ENCODE results near the gene WDR53. TPM values are rescaled to one million over a fixed set of nuclear protein-coding genes. Genes with fewer than 3 reads are reported as not detected.
"Not testable (repeated sequence)": the region's sequence is repeated elsewhere in the genome, so short reads cannot be mapped to it uniquely, and the experiment has no call there.

Gene WDR53
- polyA plus RNA-seq, 1 donor (not counting 4 experiments of a cell fraction or from before 2014, with no cell fraction given), result 14.2 TPM

DNA sequence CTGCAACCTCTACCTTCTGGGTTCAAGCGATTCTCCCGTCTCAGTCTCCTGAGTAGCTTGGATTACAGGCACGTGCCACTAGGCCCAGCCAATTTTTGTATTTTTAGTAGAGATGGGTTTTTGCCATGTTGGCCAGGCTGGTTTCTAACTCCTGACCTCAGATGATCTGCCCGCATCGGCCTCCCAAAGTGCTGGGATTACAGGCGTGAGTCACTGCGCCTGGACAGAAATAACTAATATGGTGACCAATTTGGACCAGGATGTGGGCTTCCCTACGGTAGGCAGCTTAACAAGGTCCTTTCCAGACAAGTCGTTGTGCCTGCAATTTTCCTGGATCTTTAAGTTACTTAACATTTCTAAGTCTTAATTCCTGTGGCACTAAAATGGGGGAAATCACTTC is 14.8 kb downstream of the WDR53 start:
- H3K27me3 ChIP-seq (ENCODE audit: control insufficient read depth, extremely low read depth, insufficient read depth, low read length), result no peaks in the 10 kb centered on the region
- TF ChIP-seq, protein P1, sequence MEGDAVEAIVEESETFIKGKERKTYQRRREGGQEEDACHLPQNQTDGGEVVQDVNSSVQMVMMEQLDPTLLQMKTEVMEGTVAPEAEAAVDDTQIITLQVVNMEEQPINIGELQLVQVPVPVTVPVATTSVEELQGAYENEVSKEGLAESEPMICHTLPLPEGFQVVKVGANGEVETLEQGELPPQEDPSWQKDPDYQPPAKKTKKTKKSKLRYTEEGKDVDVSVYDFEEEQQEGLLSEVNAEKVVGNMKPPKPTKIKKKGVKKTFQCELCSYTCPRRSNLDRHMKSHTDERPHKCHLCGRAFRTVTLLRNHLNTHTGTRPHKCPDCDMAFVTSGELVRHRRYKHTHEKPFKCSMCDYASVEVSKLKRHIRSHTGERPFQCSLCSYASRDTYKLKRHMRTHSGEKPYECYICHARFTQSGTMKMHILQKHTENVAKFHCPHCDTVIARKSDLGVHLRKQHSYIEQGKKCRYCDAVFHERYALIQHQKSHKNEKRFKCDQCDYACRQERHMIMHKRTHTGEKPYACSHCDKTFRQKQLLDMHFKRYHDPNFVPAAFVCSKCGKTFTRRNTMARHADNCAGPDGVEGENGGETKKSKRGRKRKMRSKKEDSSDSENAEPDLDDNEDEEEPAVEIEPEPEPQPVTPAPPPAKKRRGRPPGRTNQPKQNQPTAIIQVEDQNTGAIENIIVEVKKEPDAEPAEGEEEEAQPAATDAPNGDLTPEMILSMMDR (optimal IDR thresholded peaks at IDR 0.05 in 1 of 3, IDR thresholded peaks at IDR 0.05 in 1 of 3, conservative IDR thresholded peaks at IDR 0.05 in 1 of 3; ENCODE audit: extremely low read depth in 1 of 3, insufficient read depth in 2 of 3, low read length in 3 of 3), result no peak
- no peak for TF ChIP-seq EZH2 (IDR thresholded peaks at IDR 0.05; ENCODE audit: low read length)
- no peak overlapping the region for H2AFZ ChIP-seq (ENCODE audit: control insufficient read depth, low read length)
- no peaks in the 10 kb centered on the region for H3K9me1 ChIP-seq (ENCODE audit: control insufficient read depth, extremely low read depth, insufficient read depth, low read length)
- no peaks in the 10 kb centered on the region for H4K20me1 ChIP-seq (ENCODE audit: control insufficient read depth, extremely low read depth, insufficient read depth, low read length)
- dilution Hi-C loops (cut with MboI; ENCODE audit: extremely low pct_ligation_motif_present, low sequenced_read_pairs), result no loop called here
- H3K4me1 ChIP-seq (ENCODE audit: control insufficient read depth, extremely low read depth, insufficient read depth, low read length), result no peaks in the 10 kb centered on the region
- no peaks in the 10 kb centered on the region for H3K9me3 ChIP-seq (ENCODE audit: control insufficient read depth, low read depth, low read length)
- H3K27ac ChIP-seq (ENCODE audit: control insufficient read depth, insufficient read depth, low read length), result no peak overlapping the region
- no peak overlapping the region for H3K9ac ChIP-seq (ENCODE audit: control insufficient read depth, extremely low read depth, insufficient read depth, low read length)
- no peak overlapping the region for H3K4me3 ChIP-seq (ENCODE audit: control insufficient read depth in 2 of 3, extremely low read depth in 1 of 3, insufficient read depth in 2 of 3, low read depth in 1 of 3, low read length in 3 of 3)
- FAIRE-seq (no peak), DNase-seq (ENCODE audit: low read depth, low spot score) (no peak)
- peaks cover 0 to 4% of the 10 kb centered on the region in 2 experiments for H3K36me3 ChIP-seq (ENCODE audit: control insufficient read depth in 2 of 2, extremely low read depth in 1 of 2, insufficient read depth in 2 of 2, low read length in 2 of 2)
- H3K4me2 ChIP-seq (ENCODE audit: control insufficient read depth, extremely low read depth, insufficient read depth, low read depth, low read length), result no peak overlapping the region
- no peaks in the 10 kb centered on the region for H3K79me2 ChIP-seq (ENCODE audit: control insufficient read depth, insufficient read depth, low read length)

DNA sequence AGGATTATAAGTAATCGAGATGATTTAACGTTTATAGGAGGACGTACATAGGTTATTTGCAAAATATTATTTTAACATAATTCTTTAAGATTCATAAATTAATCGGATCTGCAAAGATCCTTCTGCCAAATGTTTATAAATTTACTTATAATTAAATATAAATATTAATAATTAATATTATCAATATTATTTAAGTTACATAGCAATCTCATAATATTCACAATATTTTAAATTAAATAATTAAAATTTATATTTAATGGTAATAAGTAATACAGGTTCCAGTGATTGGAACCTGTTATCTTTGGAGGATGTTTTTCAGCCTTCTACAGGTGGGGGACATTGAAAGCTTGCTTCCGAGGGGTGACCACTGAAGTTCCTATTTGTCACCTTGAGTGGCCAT is 16.1 kb downstream of the WDR53 start:
- FAIRE-seq (no peak), DNase-seq (ENCODE audit: low read depth, low spot score) (no peak)
- Histone ChIP-seq H3K4me1 (ENCODE audit: control insufficient read depth, extremely low read depth, insufficient read depth, low read length) (no peaks in the 10 kb centered on the region), H3K36me3 (ENCODE audit: control insufficient read depth in 2 of 2, extremely low read depth in 1 of 2, insufficient read depth in 2 of 2, low read length in 2 of 2) (peaks cover 0 to 4% of the 10 kb centered on the region in 2 experiments), H3K9ac (ENCODE audit: control insufficient read depth, extremely low read depth, insufficient read depth, low read length) (no peak overlapping the region), H3K4me2 (ENCODE audit: control insufficient read depth, extremely low read depth, insufficient read depth, low read depth, low read length) (no peak overlapping the region), H3K9me3 (ENCODE audit: control insufficient read depth, low read depth, low read length) (no peaks in the 10 kb centered on the region), H3K79me2 (ENCODE audit: control insufficient read depth, insufficient read depth, low read length) (no peaks in the 10 kb centered on the region), H4K20me1 (ENCODE audit: control insufficient read depth, extremely low read depth, insufficient read depth, low read length) (no peaks in the 10 kb centered on the region), H2AFZ (ENCODE audit: control insufficient read depth, low read length) (no peak overlapping the region), H3K27me3 (ENCODE audit: control insufficient read depth, extremely low read depth, insufficient read depth, low read length) (no peaks in the 10 kb centered on the region), H3K27ac (ENCODE audit: control insufficient read depth, insufficient read depth, low read length) (no peak overlapping the region), H3K9me1 (ENCODE audit: control insufficient read depth, extremely low read depth, insufficient read depth, low read length) (no peaks in the 10 kb centered on the region), H3K4me3 (ENCODE audit: control insufficient read depth in 2 of 3, extremely low read depth in 1 of 3, insufficient read depth in 2 of 3, low read depth in 1 of 3, low read length in 3 of 3) (no peak overlapping the region)
- TF ChIP-seq EZH2 (IDR thresholded peaks at IDR 0.05; ENCODE audit: low read length), result no peak
- TF ChIP-seq, protein P1 (optimal IDR thresholded peaks at IDR 0.05 in 1 of 3, IDR thresholded peaks at IDR 0.05 in 1 of 3, conservative IDR thresholded peaks at IDR 0.05 in 1 of 3; ENCODE audit: extremely low read depth in 1 of 3, insufficient read depth in 2 of 3, low read length in 3 of 3), result no peak
- dilution Hi-C loops (cut with MboI; ENCODE audit: extremely low pct_ligation_motif_present, low sequenced_read_pairs), result no loop called here

DNA sequence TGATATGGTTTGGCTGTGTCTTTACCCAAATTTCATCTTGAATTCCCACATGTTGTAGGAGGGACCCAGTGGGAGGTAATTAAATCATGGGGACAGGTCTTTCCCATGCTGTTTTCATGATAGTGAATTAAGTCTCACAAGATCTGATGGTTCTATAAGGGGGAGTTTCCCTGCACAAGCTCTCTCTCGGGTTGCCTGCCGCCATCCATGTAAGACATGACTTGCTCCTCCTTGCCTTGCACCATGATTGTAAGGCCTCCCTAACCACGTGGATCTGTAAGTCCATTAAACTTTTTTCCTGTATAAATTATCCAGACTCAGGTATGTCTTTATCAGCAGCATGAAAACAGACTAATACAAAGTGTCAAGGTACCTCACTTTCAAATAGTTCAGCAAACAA is 18.2 kb downstream of the WDR53 start:
- H2AFZ ChIP-seq (ENCODE audit: control insufficient read depth, low read length); H3K36me3 ChIP-seq (ENCODE audit: control insufficient read depth in 2 of 2, extremely low read depth in 1 of 2, insufficient read depth in 2 of 2, low read length in 2 of 2); H3K9ac ChIP-seq (ENCODE audit: control insufficient read depth, extremely low read depth, insufficient read depth, low read length); H3K27ac ChIP-seq (ENCODE audit: control insufficient read depth, insufficient read depth, low read length); H3K9me3 ChIP-seq (ENCODE audit: control insufficient read depth, low read depth, low read length); FAIRE-seq; dilution Hi-C loops (cut with MboI; ENCODE audit: extremely low pct_ligation_motif_present, low sequenced_read_pairs); H4K20me1 ChIP-seq (ENCODE audit: control insufficient read depth, extremely low read depth, insufficient read depth, low read length); H3K4me2 ChIP-seq (ENCODE audit: control insufficient read depth, extremely low read depth, insufficient read depth, low read depth, low read length); DNase-seq (ENCODE audit: low read depth, low spot score); H3K9me1 ChIP-seq (ENCODE audit: control insufficient read depth, extremely low read depth, insufficient read depth, low read length); H3K4me1 ChIP-seq (ENCODE audit: control insufficient read depth, extremely low read depth, insufficient read depth, low read length); H3K4me3 ChIP-seq (ENCODE audit: control insufficient read depth in 2 of 3, extremely low read depth in 1 of 3, insufficient read depth in 2 of 3, low read depth in 1 of 3, low read length in 3 of 3); H3K79me2 ChIP-seq (ENCODE audit: control insufficient read depth, insufficient read depth, low read length); H3K27me3 ChIP-seq (ENCODE audit: control insufficient read depth, extremely low read depth, insufficient read depth, low read length): not testable (repeated sequence)

DNA sequence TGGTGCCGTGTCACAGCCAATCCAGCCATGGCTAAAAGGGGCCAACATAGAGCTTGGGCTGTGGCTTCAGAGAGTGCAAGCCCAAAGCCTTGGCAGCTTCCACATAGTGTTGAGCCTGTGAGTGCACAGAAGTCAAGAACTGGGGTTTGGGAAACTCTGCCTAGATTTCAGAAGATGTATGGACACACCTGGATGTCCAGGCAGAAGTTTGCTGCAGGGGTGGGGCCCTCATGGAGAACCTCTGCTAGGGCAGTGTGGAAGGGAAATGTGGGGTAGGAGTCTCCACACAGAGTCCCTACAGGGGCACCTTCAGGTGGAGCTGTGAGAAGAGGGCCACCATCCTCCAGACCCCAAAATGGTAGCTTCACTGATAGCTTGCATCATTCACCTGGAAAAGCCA is 19.0 kb downstream of the WDR53 start:
- H2AFZ ChIP-seq (ENCODE audit: control insufficient read depth, low read length); FAIRE-seq; DNase-seq (ENCODE audit: low read depth, low spot score); dilution Hi-C loops (cut with MboI; ENCODE audit: extremely low pct_ligation_motif_present, low sequenced_read_pairs); H3K9ac ChIP-seq (ENCODE audit: control insufficient read depth, extremely low read depth, insufficient read depth, low read length); H3K9me1 ChIP-seq (ENCODE audit: control insufficient read depth, extremely low read depth, insufficient read depth, low read length); H3K27ac ChIP-seq (ENCODE audit: control insufficient read depth, insufficient read depth, low read length); H3K9me3 ChIP-seq (ENCODE audit: control insufficient read depth, low read depth, low read length); H3K79me2 ChIP-seq (ENCODE audit: control insufficient read depth, insufficient read depth, low read length); H3K27me3 ChIP-seq (ENCODE audit: control insufficient read depth, extremely low read depth, insufficient read depth, low read length); H4K20me1 ChIP-seq (ENCODE audit: control insufficient read depth, extremely low read depth, insufficient read depth, low read length); H3K36me3 ChIP-seq (ENCODE audit: control insufficient read depth in 2 of 2, extremely low read depth in 1 of 2, insufficient read depth in 2 of 2, low read length in 2 of 2); H3K4me2 ChIP-seq (ENCODE audit: control insufficient read depth, extremely low read depth, insufficient read depth, low read depth, low read length); H3K4me1 ChIP-seq (ENCODE audit: control insufficient read depth, extremely low read depth, insufficient read depth, low read length); H3K4me3 ChIP-seq (ENCODE audit: control insufficient read depth in 2 of 3, extremely low read depth in 1 of 3, insufficient read depth in 2 of 3, low read depth in 1 of 3, low read length in 3 of 3): not testable (repeated sequence)

Measured in keratinocyte (primary cell).